ENCODE results near the gene GUSB.

Gene GUSB

DNA sequence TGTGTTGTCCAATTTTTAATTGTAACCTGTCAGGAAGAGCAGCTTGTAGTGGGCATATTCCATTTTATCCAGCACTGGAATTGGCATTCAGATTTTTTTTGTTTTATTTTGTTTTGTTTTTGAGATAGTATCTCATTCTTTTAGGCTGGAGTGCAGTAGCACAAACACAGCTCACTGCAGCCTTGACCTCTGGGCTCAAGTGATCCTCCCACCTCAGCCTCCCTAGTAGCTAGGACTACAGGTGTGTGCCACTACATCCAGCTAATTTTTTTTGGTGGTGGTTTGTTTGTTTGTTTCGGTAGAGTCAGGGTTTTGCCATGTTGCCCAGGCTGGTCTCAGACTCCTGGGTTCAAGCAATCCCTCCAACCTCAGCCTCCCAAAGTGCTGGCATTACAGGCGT is 44.7 kb downstream of the GUSB start:
- no peaks in the 10 kb centered on the region for H3K27me3 Mint-ChIP-seq (ENCODE audit: low read depth)
- no peak overlapping the region for H3K4me3 Mint-ChIP-seq
- H3K4me1 Mint-ChIP-seq = no peaks in the 10 kb centered on the region
- H3K9me3 Mint-ChIP-seq = no peaks in the 10 kb centered on the region
- TF ChIP-seq, protein P1, sequence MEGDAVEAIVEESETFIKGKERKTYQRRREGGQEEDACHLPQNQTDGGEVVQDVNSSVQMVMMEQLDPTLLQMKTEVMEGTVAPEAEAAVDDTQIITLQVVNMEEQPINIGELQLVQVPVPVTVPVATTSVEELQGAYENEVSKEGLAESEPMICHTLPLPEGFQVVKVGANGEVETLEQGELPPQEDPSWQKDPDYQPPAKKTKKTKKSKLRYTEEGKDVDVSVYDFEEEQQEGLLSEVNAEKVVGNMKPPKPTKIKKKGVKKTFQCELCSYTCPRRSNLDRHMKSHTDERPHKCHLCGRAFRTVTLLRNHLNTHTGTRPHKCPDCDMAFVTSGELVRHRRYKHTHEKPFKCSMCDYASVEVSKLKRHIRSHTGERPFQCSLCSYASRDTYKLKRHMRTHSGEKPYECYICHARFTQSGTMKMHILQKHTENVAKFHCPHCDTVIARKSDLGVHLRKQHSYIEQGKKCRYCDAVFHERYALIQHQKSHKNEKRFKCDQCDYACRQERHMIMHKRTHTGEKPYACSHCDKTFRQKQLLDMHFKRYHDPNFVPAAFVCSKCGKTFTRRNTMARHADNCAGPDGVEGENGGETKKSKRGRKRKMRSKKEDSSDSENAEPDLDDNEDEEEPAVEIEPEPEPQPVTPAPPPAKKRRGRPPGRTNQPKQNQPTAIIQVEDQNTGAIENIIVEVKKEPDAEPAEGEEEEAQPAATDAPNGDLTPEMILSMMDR (IDR thresholded peaks at IDR 0.05; ENCODE audit: unreplicated experiment in 3 of 3) = no peak
- no peak overlapping the region for H3K27ac Mint-ChIP-seq
- H3K36me3 Mint-ChIP-seq (ENCODE audit: low read depth) = peaks cover 28% of the 10 kb centered on the region

DNA sequence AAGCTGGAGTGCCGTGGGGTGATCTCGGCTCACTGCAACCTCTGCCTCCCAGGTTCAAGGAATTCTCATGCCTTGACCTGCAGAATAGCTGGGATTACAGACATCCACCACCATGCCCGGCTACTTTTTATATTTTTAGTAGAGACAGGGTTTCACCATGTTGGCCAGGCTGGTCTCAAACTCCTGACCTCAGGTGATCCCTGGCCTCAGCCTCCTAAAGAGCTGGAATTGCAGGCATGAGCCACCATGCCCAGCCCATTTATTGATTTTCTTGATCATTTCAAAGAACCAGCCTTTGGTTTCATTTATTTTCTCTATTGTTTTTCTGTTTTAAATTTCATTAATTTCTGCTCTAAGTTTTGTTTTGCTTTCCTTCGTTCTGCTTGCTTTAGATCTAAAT is 50.3 kb downstream of the GUSB start:
- Mint-ChIP-seq H3K36me3 (ENCODE audit: low read depth) (peaks cover 11% of the 10 kb centered on the region), H3K27me3 (ENCODE audit: low read depth) (no peaks in the 10 kb centered on the region), H3K27ac (no peak overlapping the region), H3K4me1 (no peaks in the 10 kb centered on the region), H3K9me3 (no peaks in the 10 kb centered on the region), H3K4me3 (no peak overlapping the region)
- TF ChIP-seq, protein P1 (IDR thresholded peaks at IDR 0.05; ENCODE audit: unreplicated experiment in 3 of 3) = no peak

DNA sequence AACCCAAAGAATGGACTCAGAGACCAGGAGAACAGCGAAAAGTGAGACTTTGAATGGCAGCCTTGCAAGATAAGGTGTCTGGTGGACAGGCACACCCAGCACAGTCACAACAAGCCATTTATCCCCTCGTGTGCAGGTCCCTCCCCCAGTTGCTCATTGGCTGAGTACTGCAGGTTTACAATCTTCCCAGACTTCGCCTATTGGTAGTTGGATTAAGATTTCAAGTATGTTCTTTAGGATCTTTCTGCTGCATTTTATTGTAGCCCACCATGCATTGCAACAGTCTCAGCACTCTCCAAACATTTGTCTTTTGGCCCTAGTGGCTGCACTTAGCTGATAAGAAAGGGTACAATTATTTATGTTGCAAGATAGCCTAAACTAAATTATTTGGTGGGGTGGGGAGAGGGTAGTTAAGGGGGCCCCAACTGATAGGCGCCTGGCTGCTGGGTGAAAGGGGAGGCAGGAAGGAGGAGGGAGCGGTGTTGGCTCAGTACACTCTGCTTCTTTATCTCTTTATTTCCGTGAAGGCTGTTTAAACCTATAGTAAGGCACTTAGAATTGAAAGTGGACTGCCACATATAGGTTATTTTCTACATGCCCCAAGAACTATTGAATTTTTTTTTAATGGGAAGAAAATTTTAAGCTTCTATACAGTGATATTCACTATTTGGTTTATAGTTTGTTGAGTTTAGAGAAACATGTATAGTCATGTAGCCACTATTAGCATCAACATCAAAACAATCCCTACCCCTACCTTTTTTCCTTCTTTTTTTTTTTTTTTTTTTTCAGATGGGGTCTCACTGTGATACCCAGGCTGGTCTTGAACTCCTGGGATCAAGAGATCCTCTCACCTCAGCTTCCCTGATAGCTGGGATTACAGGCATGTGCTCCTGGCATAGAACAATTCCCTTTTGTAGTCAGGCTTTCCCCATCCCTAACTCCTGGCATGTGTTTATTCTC is 54.2 kb downstream of the GUSB start:
- no peaks in the 10 kb centered on the region for H3K36me3 Mint-ChIP-seq (ENCODE audit: low read depth)
- no peaks in the 10 kb centered on the region for H3K4me1 Mint-ChIP-seq
- H3K4me3 Mint-ChIP-seq = no peak overlapping the region
- TF ChIP-seq, protein P1 (IDR thresholded peaks at IDR 0.05; ENCODE audit: unreplicated experiment in 3 of 3) = no peak
- H3K27ac Mint-ChIP-seq = no peak overlapping the region
- H3K9me3 Mint-ChIP-seq = no peaks in the 10 kb centered on the region
- no peaks in the 10 kb centered on the region for H3K27me3 Mint-ChIP-seq (ENCODE audit: low read depth)

DNA sequence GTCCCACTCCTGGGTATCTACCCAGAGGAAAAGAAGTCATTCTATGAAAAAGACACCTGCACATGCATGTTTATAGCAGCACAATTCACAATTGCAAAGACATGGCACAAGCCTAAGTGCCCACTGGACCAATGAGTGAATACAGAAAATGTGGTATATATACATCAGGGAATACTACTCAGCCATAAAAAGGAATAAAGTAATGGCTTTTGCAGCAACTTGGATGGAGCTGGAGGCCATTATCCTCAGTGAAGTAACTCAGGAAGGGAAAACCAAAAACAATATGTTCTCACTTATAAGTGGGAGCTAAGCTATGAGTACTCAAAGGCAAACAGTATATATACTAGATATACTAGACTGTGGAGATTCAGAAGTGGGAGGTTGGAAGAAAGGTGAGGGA is 55.4 kb downstream of the GUSB start:
- Mint-ChIP-seq H3K4me3 (no peak overlapping the region), H3K27me3 (ENCODE audit: low read depth) (no peaks in the 10 kb centered on the region), H3K9me3 (no peaks in the 10 kb centered on the region), H3K27ac (no peak overlapping the region), H3K36me3 (ENCODE audit: low read depth) (no peaks in the 10 kb centered on the region), H3K4me1 (no peaks in the 10 kb centered on the region)
- TF ChIP-seq, protein P1 (IDR thresholded peaks at IDR 0.05; ENCODE audit: unreplicated experiment in 3 of 3) = no peak

DNA sequence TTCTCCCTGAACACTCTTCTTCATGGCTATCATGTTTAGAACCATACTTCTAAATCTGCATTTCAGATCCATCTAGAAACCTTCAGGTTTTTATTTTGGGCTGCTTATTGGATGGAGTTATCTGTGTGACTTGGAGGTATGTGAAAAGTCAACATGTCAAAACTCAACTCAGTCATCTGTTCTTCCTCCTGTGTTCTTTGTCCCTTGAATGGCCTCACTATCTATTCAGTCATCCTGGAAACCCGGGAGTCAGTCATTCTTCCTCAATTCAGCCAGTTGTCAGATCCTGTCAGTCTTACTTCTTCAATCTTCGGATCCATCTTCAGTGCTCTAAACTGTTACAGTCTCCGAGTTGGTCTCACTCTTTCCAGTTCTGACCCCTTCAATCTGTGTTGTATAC is 57.0 kb downstream of the GUSB start:
- Mint-ChIP-seq H3K4me3 (no peak overlapping the region), H3K36me3 (ENCODE audit: low read depth) (peaks cover 3% of the 10 kb centered on the region), H3K27ac (no peak overlapping the region), H3K27me3 (ENCODE audit: low read depth) (no peaks in the 10 kb centered on the region), H3K9me3 (no peaks in the 10 kb centered on the region), H3K4me1 (no peaks in the 10 kb centered on the region)
- TF ChIP-seq, protein P1 (IDR thresholded peaks at IDR 0.05; ENCODE audit: unreplicated experiment in 3 of 3) = no peak

DNA sequence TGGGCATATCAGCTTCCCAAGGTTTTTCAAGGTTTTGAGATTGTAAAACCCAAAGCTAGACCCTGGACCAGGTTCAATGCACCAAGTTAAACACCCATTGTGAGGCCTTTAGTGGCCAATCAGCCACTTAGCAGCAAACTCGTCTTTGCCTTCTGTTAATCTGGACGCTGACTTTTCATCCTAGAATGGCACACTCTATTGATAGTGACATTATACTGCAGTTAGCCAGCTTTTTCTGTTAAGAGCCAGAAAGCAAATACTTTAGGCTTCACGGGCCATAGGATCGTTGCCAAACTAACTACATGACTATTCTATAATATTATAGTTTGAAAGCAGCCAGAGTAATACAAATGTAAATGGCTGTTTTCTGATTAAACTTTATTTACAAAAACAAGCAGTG is 57.8 kb downstream of the GUSB start:
- Mint-ChIP-seq H3K9me3 (no peaks in the 10 kb centered on the region), H3K27me3 (ENCODE audit: low read depth) (no peaks in the 10 kb centered on the region), H3K4me1 (no peaks in the 10 kb centered on the region), H3K4me3 (no peak overlapping the region), H3K27ac (no peak overlapping the region), H3K36me3 (ENCODE audit: low read depth) (peaks cover 5% of the 10 kb centered on the region)
- TF ChIP-seq, protein P1 (IDR thresholded peaks at IDR 0.05; ENCODE audit: unreplicated experiment in 3 of 3) = no peak
